Measurements from ENCODE around the gene AGPS.

AGPS gene

GRCh38 chr2:177383935-177384334, 8.6 kb upstream of the AGPS start:
- no peak for DNase-seq
- intact Hi-C loops (cut with DNase I) = no loop called here

- intact Hi-C loops (cut with DNase I) = no loop called here
- DNase-seq = no peak
Measured at GRCh38 chr2:177385151-177385550, 7.4 kb upstream of the AGPS start.

GRCh38 chr2:177391822-177392372, 676 bp upstream of the AGPS start:
- no peak for DNase-seq
- intact Hi-C loops (cut with DNase I) = no loop called here

GRCh38 chr2:177393203-177393755, 706 bp downstream of the AGPS start:
- no peak for DNase-seq
- intact Hi-C loops (cut with DNase I) = no loop called here

GRCh38 chr2:177393824-177394593, 1.4 kb downstream of the AGPS start:
- no peak for DNase-seq
- intact Hi-C loops (cut with DNase I) = no loop called here

GRCh38 chr2:177394594-177394973, 2.0 kb downstream of the AGPS start:
- intact Hi-C loops (cut with DNase I) = no loop called here
- no peak for DNase-seq

GRCh38 chr2:177395351-177396065, 2.9 kb downstream of the AGPS start:
- intact Hi-C loops (cut with DNase I) = no loop called here
- DNase-seq = no peak

- intact Hi-C loops (cut with DNase I) = no loop called here
- no peak for DNase-seq
Measured at GRCh38 chr2:177396703-177397460, 4.3 kb downstream of the AGPS start.

GRCh38 chr2:177397481-177398289, 5.1 kb downstream of the AGPS start:
- intact Hi-C loops (cut with DNase I) = no loop called here
- no peak for DNase-seq

- no peak for DNase-seq
- intact Hi-C loops (cut with DNase I) = no loop called here
Measured at GRCh38 chr2:177398290-177398683, 5.7 kb downstream of the AGPS start.

- no peak for DNase-seq
- intact Hi-C loops (cut with DNase I) = no loop called here
Measured at GRCh38 chr2:177398791-177399190, 6.2 kb downstream of the AGPS start.

- intact Hi-C loops (cut with DNase I) = no loop called here
- no peak for DNase-seq
Measured at GRCh38 chr2:177399376-177399775, 6.8 kb downstream of the AGPS start.

GRCh38 chr2:177400337-177400923, 7.9 kb downstream of the AGPS start:
- intact Hi-C loops (cut with DNase I) = no loop called here
- no peak for DNase-seq

- intact Hi-C loops (cut with DNase I) = no loop called here
- no peak for DNase-seq
Measured at GRCh38 chr2:177402096-177402495, 9.5 kb downstream of the AGPS start.

- no peak for DNase-seq
- intact Hi-C loops (cut with DNase I) = no loop called here
Measured at GRCh38 chr2:177403838-177404237, 11.3 kb downstream of the AGPS start.

- DNase-seq = no peak
- intact Hi-C loops (cut with DNase I) = no loop called here
Measured at GRCh38 chr2:177404243-177404642, 11.7 kb downstream of the AGPS start.

- intact Hi-C loops (cut with DNase I) = no loop called here
- DNase-seq = no peak
Measured at GRCh38 chr2:177405029-177405692, 12.6 kb downstream of the AGPS start.

- intact Hi-C loops (cut with DNase I) = no loop called here
- no peak for DNase-seq
Measured at GRCh38 chr2:177406182-177406581, 13.6 kb downstream of the AGPS start.

- intact Hi-C loops (cut with DNase I) = no loop called here
- DNase-seq = no peak
Measured at GRCh38 chr2:177407031-177407430, 14.5 kb downstream of the AGPS start.

Data from posterior cingulate gyrus (tissue), 11 donors.